GM06990 (cell line): ENCODE data around the gene SLC16A12.

Source experiments
- DNase-seq: peaks from one replicate; pipeline ENCODE4 v3.0.0-alpha.2; 2011; ENCODE audit not compliant: insufficient read length; ENCODE audit errors: extremely low read depth
- H3K27me3 ChIP-seq: replicated peaks from 2 replicates; pipeline ENCODE4 v1.6.0; 2011; ENCODE audit warnings: low read length; ENCODE audit not compliant: control insufficient read depth, insufficient read depth
- H3K36me3 ChIP-seq: 2 replicates; pipeline ENCODE4 v1.5.1; 2011; ENCODE audit warnings: low read length; ENCODE audit not compliant: control insufficient read depth, insufficient read depth
- H3K4me3 ChIP-seq: replicated peaks from 2 replicates; pipeline ENCODE4 v1.5.1; 2011; ENCODE audit warnings: low read depth, mild to moderate bottlenecking, control low read depth, low read length
- TF ChIP-seq, protein P1 (sequence below): IDR thresholded peaks from 2 replicates; pipeline ENCODE4 v1.5.1; 2011; ENCODE audit warnings: low read length, control low read depth, mild to moderate bottlenecking, inconsistent platforms; ENCODE audit not compliant: insufficient read depth, poor library complexity, severe bottlenecking

The SLC16A12 gene

DNA sequence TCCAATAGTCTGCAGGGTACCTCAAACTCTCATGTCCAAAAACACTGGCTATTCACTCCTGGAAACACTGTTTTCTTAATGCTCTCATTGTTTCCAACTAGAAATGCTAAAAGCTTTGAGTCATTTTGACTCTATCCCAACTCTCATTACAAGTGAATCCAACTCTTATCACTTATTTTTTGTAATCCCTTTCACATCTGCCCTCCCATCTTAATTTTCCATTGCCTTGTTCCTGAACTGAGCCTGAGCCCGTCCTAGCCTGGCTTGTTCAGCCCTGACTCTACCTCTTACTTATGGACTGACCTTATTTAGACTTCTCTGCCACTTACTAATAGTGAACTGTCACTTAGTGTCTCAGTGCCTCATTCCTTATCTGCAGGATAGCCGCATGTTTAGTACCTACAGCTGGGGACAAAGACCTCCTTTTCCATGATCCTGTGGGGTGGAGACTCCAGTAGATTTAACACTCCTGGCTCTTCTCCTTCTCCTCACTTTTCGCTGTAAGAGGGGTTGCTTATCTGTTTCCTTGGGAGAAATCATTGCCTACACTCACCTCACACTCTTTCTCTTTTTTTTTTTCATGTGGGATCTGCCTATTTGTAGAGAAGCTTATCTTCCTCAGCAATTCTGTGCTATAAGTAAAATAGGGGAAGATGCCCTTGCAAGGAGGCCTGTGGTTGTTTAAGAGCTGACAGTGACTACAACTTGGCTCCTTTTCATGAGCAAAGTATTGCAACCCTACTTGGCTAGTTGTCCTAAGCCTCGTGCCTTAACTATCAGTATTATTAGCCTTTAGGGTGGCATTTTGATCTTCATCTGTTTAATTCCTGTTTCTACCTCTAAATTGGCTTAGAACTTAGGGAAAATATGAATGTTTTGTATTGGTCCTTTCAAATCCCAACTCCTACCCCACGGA lies 56.4 kb downstream of the SLC16A12 start:
- TF ChIP-seq, protein P1, sequence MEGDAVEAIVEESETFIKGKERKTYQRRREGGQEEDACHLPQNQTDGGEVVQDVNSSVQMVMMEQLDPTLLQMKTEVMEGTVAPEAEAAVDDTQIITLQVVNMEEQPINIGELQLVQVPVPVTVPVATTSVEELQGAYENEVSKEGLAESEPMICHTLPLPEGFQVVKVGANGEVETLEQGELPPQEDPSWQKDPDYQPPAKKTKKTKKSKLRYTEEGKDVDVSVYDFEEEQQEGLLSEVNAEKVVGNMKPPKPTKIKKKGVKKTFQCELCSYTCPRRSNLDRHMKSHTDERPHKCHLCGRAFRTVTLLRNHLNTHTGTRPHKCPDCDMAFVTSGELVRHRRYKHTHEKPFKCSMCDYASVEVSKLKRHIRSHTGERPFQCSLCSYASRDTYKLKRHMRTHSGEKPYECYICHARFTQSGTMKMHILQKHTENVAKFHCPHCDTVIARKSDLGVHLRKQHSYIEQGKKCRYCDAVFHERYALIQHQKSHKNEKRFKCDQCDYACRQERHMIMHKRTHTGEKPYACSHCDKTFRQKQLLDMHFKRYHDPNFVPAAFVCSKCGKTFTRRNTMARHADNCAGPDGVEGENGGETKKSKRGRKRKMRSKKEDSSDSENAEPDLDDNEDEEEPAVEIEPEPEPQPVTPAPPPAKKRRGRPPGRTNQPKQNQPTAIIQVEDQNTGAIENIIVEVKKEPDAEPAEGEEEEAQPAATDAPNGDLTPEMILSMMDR = no peak
- H3K27me3 ChIP-seq = no peaks in the 10 kb centered on the region; the same call in 1 of the 2 replicates
- no peak overlapping the region for H3K4me3 ChIP-seq
- DNase-seq = no peak
- H3K36me3 ChIP-seq = no peaks in the 10 kb centered on the region

DNA sequence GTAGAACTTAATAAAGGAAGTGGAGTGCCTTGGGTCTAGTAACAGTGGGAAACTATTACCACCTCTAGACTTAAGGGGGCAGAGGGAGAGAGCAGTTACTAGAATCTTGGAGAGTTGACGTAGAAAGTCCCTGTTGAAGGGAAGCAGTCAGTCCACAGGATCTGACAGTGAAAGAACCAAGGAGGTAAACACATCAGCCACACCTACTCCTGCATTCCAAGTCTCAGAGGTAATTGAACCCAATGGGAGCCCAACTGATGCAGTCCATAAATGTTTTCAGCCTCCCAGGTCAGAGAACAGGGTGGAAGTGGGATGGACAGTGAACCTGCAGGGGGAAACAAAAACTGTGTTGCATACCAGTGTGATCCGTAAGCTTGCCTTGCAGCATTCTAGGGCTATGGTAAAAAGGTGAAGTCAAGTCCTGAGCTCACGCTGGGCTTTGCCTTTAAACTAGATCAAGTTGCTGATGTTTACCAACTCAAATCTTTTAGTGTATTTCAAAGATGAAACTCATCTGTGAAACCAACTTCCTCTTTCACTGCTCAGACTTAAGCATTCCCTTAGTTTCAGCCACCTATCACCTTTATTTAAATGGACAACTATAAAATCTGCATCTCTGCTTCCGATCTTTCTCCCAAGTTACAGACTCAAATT lies 57.2 kb downstream of the SLC16A12 start:
- Histone ChIP-seq H3K27me3 (no peaks in the 10 kb centered on the region; the same call in 1 of the 2 replicates), H3K4me3 (no peak overlapping the region), H3K36me3 (no peaks in the 10 kb centered on the region)
- TF ChIP-seq, protein P1 = no peak
- DNase-seq = no peak

DNA sequence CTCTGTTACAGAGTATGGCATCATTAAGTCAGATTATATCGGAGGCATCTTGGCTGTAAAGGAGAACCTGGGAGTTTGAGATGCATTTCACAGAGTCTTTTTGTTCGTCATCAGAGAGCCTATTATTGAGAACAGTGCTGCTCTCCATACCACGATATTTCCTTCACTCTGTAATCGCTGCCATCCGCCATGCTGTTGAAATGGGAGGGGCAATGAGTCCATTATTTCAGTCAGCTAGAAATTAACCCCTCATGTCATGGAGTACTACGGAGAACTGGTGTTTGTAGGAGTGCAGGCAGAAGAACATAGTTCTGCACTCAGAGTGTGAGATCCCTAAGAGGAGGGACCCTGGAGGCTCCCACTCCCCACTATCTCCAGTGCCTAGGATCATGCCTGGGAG lies 59.2 kb downstream of the SLC16A12 start:
- no peaks in the 10 kb centered on the region; the same call in 1 of the 2 replicates for H3K27me3 ChIP-seq
- no peak for DNase-seq
- TF ChIP-seq, protein P1 = no peak

DNA sequence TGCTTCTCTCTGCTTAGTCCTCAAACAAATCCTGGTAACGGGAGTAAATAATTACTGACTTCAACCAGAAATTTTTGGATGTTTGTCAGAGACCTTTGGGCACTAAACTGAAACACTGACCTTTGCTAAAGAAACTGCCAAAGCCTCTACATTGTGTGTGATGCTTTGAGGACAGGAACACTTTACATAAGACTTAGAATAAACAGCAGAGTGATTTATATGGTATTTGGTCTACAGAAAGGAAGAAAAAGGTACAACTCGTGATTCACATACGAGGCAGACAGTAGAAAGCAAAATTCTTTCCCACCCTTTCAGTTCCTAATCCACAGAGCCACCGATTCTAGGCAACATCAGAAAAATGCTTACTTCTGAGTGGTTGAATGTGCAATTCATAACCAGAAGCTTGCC lies 59.8 kb downstream of the SLC16A12 start:
- TF ChIP-seq, protein P1 = no peak
- no peak overlapping the region for H3K4me3 ChIP-seq
- no peaks in the 10 kb centered on the region; the same call in 1 of the 2 replicates for H3K27me3 ChIP-seq

More for the DNA sequence above, 59.2 kb downstream of the SLC16A12 start:
- H3K4me3 ChIP-seq = no peak overlapping the region
- no peaks in the 10 kb centered on the region for H3K36me3 ChIP-seq

DNA sequence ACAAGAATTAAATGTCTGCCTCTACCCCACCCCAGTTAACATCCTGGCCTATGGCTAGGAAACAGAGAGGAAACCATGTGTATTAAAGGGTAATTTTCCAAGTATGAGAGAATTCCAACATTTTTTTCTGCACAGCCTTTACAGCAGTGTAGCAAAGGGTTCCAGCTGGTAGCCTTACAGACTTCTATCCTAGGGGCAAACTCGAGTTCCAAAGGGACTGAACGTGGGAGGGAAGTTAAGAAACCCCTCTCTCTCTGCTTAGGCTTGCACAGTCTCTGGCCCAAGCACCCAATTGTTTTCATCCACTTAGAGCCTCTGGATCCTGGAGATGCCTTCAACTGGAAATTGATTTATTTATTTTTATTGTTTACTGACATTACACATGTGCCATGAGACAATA lies 60.3 kb downstream of the SLC16A12 start:
- DNase-seq = no peak
- TF ChIP-seq, protein P1 = no peak
- H3K4me3 ChIP-seq = no peak overlapping the region
- no peaks in the 10 kb centered on the region; the same call in 1 of the 2 replicates for H3K27me3 ChIP-seq
- H3K36me3 ChIP-seq = no peaks in the 10 kb centered on the region

More for the DNA sequence above, 59.8 kb downstream of the SLC16A12 start:
- H3K36me3 ChIP-seq = no peaks in the 10 kb centered on the region
- no peak for DNase-seq
